HepG2 (cell line): ENCODE results near the gene IL1RL2. TPM values are rescaled to one million over a fixed set of nuclear protein-coding genes. Genes with fewer than 3 reads are reported as not detected.

Experiments used
- ARNT2 ChIP-seq: sonication (generic); formaldehyde crosslinking; IDR thresholded peaks from 2 replicates; pipeline ENCODE4 v1.8.0; 2022; ENCODE audit warnings: mild to moderate bottlenecking, low read depth, missing genetic modification reagents, moderate library complexity
- EEA1 ChIP-seq: sonication (generic); formaldehyde crosslinking; IDR thresholded peaks from 2 replicates; pipeline ENCODE4 v1.5.1; 2020; ENCODE audit warnings: mild to moderate bottlenecking, missing genetic modification reagents, borderline replicate concordance
- MIXL1 ChIP-seq: IDR thresholded peaks from 2 replicates; pipeline ENCODE4 v1.6.1; 2016
- SATB2 ChIP-seq: sonication (generic); formaldehyde crosslinking; IDR thresholded peaks from 2 replicates; pipeline ENCODE4 v1.5.0; 2020; ENCODE audit warnings: missing genetic modification reagents
- SCMH1 ChIP-seq: sonication (generic); formaldehyde crosslinking; IDR thresholded peaks from 2 replicates; pipeline ENCODE4 v1.9.0; 2021; ENCODE audit warnings: missing genetic modification reagents, mild to moderate bottlenecking, borderline replicate concordance
- TSC22D2 ChIP-seq: sonication (generic); formaldehyde crosslinking; IDR thresholded peaks from 2 replicates; pipeline ENCODE4 v1.5.1; 2020; ENCODE audit warnings: missing genetic modification reagents, mild to moderate bottlenecking, borderline replicate concordance
- ZFAT ChIP-seq: sonication (generic); formaldehyde crosslinking; conservative IDR thresholded peaks from 2 replicates; pipeline ENCODE4 v1.8.1; 2023; ENCODE audit warnings: missing genetic modification reagents, inconsistent platforms
- ZNF232 ChIP-seq: sonication (generic); formaldehyde crosslinking; IDR thresholded peaks from 2 replicates; pipeline ENCODE4 v1.4.0; 2020; ENCODE audit warnings: missing genetic modification reagents, borderline replicate concordance
- ZNF292 ChIP-seq: sonication (generic); formaldehyde crosslinking; IDR thresholded peaks from 2 replicates; pipeline ENCODE4 v1.8.1; 2022; ENCODE audit warnings: mild to moderate bottlenecking, low read depth, missing genetic modification reagents, borderline replicate concordance
- ZNF510 ChIP-seq: sonication (generic); formaldehyde crosslinking; IDR thresholded peaks from 2 replicates; pipeline ENCODE4 v1.4.0; 2020; ENCODE audit warnings: low read depth, mild to moderate bottlenecking, missing genetic modification reagents
- ZNF615 ChIP-seq: sonication (generic); formaldehyde crosslinking; IDR thresholded peaks from 2 replicates; pipeline ENCODE4 v1.5.0; 2020; ENCODE audit warnings: mild to moderate bottlenecking, missing genetic modification reagents, borderline replicate concordance
- ZNF850 ChIP-seq: sonication (generic); formaldehyde crosslinking; conservative IDR thresholded peaks from 2 replicates; pipeline ENCODE4 v1.9.0; 2021; ENCODE audit warnings: mild to moderate bottlenecking, missing genetic modification reagents
- polyA plus RNA-seq, 8 experiments: library from polyadenylated mRNA; depleted of rRNA in 3 of 8; stranded (reverse) in 7 of 8; unstranded in 1 of 8; fragments of >200 nt; fragmentation: Illumina TruSeq in 4 of 8; extraction: Trizol in 4 of 8; gene quantifications; 2 replicates each; pipeline versions ENCODE4 v1.2.1 to v1.2.3, GENCODE V29; 2011 to 2016; ENCODE audit warnings: low read depth in 4 of 8, missing spikeins in 1 of 8, mixed read lengths in 1 of 8; ENCODE audit not compliant: insufficient read depth in 1 of 8
- total RNA-seq, 5 experiments: library from RNA; depleted of rRNA; stranded (reverse); fragments of >200 nt; fragmentation: Illumina TruSeq; extraction: Trizol; gene quantifications; 2 replicates each; pipeline ENCODE4 v1.2.3, GENCODE V29; 2016; ENCODE audit warnings: low read depth in 1 of 5
- TF ChIP-seq, protein P1 (sequence below): sonication (generic); formaldehyde crosslinking; IDR thresholded peaks from 2 replicates; pipeline ENCODE4 v1.5.0; 2020; ENCODE audit warnings: missing genetic modification reagents
- TF ChIP-seq, protein P2 (sequence below): sonication (generic); formaldehyde crosslinking; IDR thresholded peaks from 2 replicates; pipeline ENCODE4 v1.4.0; 2020; ENCODE audit warnings: mild to moderate bottlenecking, low read depth, missing genetic modification reagents
- TF ChIP-seq, protein P3 (sequence below): sonication (generic); formaldehyde crosslinking; IDR thresholded peaks from 2 replicates; pipeline ENCODE4 v1.4.0; 2020; ENCODE audit warnings: mild to moderate bottlenecking, missing genetic modification reagents, borderline replicate concordance
- TF ChIP-seq, protein P4 (sequence below): sonication (generic); formaldehyde crosslinking; IDR thresholded peaks from 2 replicates; pipeline ENCODE4 v1.4.0; 2020; ENCODE audit warnings: missing genetic modification reagents, borderline replicate concordance
- TF ChIP-seq, protein P5 (sequence below): sonication (generic); formaldehyde crosslinking; IDR thresholded peaks from 2 replicates; pipeline ENCODE4 v1.8.1; 2023; ENCODE audit warnings: mild to moderate bottlenecking, moderate library complexity, missing genetic modification reagents

The IL1RL2 gene
- total and polyA plus RNA-seq, 2 of the 13 experiments (the other 11 are each of a cell fraction or from before 2014, with no cell fraction given) = 0.03 TPM; not detected in 1

DNA sequence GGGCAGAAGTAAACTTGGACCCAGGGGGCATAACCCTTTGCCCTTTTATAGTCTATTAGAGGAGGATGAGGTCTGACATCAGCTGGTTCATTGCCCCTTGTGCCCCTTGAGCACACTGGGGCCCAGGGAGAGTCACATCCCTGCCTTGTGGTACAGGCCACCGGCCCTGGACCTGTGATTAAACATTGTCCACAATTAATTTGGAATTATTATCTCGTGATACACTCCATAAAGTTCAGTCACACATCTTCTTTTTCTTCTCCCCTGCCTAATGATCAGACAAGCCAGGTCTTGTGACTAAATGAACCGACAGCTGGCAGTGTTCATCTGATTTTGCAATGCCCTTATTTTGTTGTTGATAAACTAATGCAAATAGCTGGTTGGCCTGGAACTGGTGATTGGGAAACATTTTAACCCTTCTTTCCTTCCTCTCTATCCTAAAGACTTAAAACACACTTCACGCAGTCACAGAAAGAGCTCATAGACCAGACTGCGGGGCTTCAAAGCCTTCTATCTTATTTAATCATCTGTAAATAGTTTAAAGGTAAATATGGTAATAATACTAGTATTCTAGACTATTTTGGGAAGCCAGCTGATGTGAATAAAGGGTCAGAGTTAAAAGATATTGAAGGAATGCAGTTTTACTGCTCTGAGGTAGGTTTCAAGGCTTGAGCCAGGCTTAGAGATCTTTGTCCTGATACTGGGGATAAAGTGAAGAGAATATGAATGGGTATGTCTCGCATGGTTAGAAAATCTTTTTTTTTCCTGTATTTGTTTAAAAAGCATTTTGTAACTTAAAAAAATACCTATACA is 30.9 kb upstream of the IL1RL2 start (continued):
- TF ChIP-seq, protein P1, sequence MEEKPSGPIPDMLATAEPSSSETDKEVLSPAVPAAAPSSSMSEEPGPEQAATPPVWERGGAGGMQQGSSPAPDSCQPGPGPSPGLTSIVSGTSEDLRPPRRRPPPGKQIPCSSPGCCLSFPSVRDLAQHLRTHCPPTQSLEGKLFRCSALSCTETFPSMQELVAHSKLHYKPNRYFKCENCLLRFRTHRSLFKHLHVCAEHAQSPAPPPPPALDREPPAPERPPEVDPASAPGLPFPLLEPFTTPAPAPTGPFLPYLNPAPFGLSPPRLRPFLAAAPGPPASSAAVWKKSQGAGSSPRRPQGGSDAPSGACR = no peak; the same call in 1 of the 2 replicates
- TF ChIP-seq, protein P2, sequence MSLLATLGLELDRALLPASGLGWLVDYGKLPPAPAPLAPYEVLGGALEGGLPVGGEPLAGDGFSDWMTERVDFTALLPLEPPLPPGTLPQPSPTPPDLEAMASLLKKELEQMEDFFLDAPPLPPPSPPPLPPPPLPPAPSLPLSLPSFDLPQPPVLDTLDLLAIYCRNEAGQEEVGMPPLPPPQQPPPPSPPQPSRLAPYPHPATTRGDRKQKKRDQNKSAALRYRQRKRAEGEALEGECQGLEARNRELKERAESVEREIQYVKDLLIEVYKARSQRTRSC (CRISPR knock-in tag) = no peak
- TF ChIP-seq ZNF232 = peak; percentile 38; the same call in 1 of the 2 replicates
- TF ChIP-seq SATB2 (CRISPR knock-in tag) = peak; percentile 95
- no peak for TF ChIP-seq ZNF850 (CRISPR knock-in tag)
- TF ChIP-seq, protein P3, sequence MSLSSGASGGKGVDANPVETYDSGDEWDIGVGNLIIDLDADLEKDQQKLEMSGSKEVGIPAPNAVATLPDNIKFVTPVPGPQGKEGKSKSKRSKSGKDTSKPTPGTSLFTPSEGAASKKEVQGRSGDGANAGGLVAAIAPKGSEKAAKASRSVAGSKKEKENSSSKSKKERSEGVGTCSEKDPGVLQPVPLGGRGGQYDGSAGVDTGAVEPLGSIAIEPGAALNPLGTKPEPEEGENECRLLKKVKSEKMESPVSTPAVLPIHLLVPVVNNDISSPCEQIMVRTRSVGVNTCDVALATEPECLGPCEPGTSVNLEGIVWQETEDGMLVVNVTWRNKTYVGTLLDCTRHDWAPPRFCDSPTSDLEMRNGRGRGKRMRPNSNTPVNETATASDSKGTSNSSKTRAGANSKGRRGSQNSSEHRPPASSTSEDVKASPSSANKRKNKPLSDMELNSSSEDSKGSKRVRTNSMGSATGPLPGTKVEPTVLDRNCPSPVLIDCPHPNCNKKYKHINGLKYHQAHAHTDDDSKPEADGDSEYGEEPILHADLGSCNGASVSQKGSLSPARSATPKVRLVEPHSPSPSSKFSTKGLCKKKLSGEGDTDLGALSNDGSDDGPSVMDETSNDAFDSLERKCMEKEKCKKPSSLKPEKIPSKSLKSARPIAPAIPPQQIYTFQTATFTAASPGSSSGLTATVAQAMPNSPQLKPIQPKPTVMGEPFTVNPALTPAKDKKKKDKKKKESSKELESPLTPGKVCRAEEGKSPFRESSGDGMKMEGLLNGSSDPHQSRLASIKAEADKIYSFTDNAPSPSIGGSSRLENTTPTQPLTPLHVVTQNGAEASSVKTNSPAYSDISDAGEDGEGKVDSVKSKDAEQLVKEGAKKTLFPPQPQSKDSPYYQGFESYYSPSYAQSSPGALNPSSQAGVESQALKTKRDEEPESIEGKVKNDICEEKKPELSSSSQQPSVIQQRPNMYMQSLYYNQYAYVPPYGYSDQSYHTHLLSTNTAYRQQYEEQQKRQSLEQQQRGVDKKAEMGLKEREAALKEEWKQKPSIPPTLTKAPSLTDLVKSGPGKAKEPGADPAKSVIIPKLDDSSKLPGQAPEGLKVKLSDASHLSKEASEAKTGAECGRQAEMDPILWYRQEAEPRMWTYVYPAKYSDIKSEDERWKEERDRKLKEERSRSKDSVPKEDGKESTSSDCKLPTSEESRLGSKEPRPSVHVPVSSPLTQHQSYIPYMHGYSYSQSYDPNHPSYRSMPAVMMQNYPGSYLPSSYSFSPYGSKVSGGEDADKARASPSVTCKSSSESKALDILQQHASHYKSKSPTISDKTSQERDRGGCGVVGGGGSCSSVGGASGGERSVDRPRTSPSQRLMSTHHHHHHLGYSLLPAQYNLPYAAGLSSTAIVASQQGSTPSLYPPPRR (CRISPR knock-in tag) = peak; percentile 96; the same call in 1 of the 2 replicates
- 0 out of 2 replicates have a peak, but pooled peaks have one; percentile 46 for TF ChIP-seq ZNF615 (CRISPR knock-in tag)
- TF ChIP-seq MIXL1 (CRISPR knock-in tag) = peak; percentile 84
- TF ChIP-seq, protein P4, sequence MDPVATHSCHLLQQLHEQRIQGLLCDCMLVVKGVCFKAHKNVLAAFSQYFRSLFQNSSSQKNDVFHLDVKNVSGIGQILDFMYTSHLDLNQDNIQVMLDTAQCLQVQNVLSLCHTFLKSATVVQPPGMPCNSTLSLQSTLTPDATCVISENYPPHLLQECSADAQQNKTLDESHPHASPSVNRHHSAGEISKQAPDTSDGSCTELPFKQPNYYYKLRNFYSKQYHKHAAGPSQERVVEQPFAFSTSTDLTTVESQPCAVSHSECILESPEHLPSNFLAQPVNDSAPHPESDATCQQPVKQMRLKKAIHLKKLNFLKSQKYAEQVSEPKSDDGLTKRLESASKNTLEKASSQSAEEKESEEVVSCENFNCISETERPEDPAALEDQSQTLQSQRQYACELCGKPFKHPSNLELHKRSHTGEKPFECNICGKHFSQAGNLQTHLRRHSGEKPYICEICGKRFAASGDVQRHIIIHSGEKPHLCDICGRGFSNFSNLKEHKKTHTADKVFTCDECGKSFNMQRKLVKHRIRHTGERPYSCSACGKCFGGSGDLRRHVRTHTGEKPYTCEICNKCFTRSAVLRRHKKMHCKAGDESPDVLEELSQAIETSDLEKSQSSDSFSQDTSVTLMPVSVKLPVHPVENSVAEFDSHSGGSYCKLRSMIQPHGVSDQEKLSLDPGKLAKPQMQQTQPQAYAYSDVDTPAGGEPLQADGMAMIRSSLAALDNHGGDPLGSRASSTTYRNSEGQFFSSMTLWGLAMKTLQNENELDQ (CRISPR knock-in tag) = no peak
- TF ChIP-seq, protein P5, sequence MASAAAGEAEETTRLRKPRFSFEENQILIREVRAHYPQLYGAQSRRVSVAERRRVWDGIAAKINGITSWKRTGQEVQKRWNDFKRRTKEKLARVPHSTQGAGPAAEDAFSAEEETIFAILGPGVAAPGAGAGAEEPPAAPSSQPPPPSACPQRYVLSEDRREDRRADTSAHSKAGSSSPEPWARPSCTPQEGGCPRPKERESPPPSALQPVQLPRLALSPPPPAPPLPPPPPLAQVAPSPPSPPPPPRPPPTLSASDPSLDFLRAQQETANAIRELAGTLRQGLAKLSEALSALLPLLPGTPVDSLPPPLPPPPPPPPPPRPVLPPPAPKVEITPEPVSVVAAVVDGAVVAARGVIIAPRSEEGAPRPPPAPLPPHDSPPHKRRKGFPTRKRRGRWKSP (CRISPR knock-in tag) = peak; percentile 63; the same call in 1 of the 2 replicates
- TF ChIP-seq TSC22D2 (CRISPR knock-in tag) = no peak
- TF ChIP-seq ARNT2 = no peak
- TF ChIP-seq SCMH1 (CRISPR knock-in tag) = no peak
- peak; percentile 81; the same call in 1 of the 2 replicates for TF ChIP-seq ZNF510 (CRISPR knock-in tag)
- TF ChIP-seq ZFAT = no peak
- TF ChIP-seq ZNF292 (CRISPR knock-in tag) = peak; percentile 25; the same call in 1 of the 2 replicates
- no peak for TF ChIP-seq EEA1 (CRISPR knock-in tag)
